Activated CD4-positive, alpha-beta T cell treated with anti-CD3 and anti-CD28 coated beads, Interleukin-2, amount 50 U/mL, for 48 hours (primary cell): ENCODE results near the gene CEP78.

ENCODE experiments used
- DNase-seq, 2 experiments: peaks; one replicate each; pipeline ENCODE4 v3.0.0-alpha.2; 2020

CEP78 gene

GRCh38 chr9:78314550-78314949 lies 78.7 kb downstream of the CEP78 start:
- no peak for DNase-seq

- no peak for DNase-seq
These were observed 79.3 kb downstream of the CEP78 start for GRCh38 chr9:78314953-78315870.

DNA sequence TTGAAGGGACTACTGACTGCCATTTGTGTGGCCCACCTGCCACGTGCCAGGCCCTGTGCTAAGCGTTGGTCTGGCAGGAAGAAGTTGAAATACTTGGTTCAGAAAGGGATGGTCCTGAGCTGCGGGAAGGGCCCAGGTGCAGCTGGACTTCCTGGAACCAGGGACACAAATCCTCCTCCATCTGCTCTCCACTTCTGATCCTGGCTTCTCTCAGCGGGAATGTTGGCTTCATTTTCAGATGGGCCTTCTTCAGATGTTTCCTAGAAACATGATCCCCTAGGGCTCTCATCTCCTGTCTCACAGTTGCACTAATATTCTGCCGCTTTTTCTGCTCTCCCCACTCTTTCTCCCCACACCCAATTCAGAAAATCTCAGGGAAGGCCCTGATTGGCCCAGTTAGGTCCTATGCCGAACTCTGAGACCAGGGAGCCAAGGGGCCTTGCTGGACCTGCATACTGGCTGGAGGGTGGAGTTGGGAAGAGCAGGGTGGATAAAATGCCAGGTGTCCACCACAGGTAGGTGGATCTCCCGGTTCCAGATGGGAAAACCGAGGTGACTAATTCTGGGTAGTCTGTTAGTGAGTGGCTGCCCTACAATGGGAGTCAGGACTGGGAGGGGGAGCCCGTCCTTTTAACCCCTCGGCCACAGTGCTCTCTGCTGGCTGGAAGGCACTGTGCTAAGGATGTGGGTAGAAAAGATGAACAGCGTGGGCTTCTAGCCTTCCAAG lies 80.5 kb downstream of the CEP78 start:
- DNase-seq = no peak

DNA sequence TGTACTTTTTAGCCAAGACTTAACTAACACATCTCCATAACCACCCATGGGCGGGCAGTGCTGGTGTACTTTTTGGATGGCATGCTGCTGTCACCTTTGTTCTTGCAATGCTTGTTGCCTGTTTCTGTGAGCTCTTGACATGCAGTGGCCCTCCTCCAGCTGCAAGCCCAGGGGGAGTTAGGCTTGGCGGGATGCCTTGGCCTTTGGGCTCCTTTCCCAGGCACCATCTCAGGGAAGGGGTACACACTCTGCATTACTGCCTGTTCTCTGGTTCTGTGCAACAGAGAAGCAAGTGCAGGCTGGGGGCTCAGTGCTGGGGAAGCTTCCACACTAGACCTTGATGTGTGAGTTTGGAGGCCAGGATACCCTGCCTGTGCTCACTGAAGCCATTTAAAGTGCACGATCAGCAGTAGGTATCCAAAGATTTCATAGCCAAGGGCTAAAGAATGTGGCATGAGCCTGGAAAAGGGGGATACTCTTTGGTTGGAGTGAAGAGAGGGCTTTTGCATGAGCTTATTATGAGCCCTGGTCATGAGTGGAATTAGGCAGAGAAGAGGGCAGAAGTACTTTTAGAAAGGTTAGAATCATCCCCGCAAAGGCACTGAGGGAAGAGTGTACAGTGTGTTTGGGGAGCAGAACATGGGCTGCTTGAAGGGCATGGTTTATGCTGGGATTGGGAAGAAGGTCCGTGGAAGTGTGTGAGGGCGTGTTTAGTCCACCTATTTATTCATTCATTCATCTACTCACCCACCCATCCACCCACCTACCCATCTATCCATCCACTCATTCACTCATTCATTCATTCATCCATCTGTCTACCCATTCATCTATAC lies 83.5 kb downstream of the CEP78 start:
- no peak for DNase-seq

GRCh38 chr9:78320030-78320693 lies 84.3 kb downstream of the CEP78 start:
- DNase-seq = no peak

GRCh38 chr9:78320875-78321496 lies 85.1 kb downstream of the CEP78 start:
- no peak for DNase-seq

DNA sequence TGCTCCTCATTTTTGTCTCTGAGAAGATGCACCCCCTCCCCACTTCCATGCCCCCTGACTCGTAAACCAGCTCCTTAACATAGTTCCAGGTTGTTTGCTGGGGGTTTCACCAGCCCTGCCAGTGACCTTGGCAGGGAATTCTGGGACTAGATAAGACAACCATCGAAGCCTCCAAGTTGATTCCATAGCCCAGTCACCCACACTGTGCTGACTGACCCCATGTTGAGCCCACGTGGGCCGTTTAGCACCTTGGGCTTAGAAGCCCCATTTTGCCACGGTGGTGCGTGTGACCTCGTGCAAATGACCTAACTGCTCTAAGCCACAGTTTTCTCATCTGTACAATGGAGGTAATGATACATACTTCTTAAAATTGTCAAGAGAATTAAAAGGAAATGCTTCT lies 85.6 kb downstream of the CEP78 start:
- DNase-seq = no peak

DNA sequence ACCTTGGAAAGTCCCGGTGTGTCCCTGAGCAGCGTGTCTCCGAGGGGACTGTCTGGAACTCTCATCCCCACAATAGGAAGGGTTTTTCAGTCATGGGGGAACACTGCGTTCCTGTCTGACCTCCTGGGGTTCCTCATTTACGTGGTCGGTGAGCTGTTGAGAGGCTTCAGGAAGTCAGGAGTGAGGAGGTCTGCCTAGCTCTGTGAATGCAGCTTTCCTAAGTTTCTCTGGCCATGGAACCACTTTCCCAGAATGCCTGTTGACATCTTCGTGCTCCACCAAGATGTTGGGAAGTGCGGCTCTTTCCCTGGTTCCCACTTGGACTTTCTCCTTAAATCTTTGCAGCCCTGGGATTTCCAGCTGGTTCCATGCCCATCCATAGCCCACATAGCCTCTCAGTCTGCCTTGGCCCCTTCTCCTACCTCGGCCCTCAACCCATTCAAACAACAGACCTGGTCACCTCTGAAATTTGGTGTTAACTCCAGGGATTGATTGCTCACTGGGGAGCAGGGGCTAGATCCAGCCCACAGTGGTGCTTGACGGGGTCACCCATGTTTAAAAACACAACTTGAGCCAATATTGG lies 88.3 kb downstream of the CEP78 start:
- DNase-seq = no peak

- no peak for DNase-seq
These were observed 88.8 kb downstream of the CEP78 start for GRCh38 chr9:78324682-78325081.

DNA sequence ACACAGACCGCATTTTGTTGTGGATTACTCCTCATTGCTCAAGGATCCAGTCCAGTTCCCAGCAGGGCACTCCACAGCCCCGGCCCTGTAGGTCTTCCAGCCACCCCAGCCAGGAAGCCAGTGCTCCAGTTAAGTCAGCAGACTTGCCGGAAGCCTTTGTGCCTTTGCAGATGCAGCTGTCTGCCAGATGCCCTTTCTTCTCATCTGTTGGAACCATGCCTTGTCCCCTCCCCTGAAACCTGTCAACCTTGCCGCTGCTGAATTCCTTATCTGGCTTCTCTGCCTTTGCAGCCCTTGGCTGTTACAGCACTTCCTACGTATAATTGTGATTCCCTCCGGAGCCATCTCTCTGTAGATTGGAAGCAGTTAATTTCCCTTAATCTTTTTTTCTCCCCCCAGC lies 89.5 kb downstream of the CEP78 start:
- DNase-seq = no peak

- no peak for DNase-seq
These were observed 90.0 kb downstream of the CEP78 start for GRCh38 chr9:78325846-78326360.

- DNase-seq = no peak
These were observed 90.7 kb downstream of the CEP78 start for GRCh38 chr9:78326564-78326963.
